Activated CD8-positive, alpha-beta memory T cell treated with anti-CD3 and anti-CD28 coated beads, Interleukin-2, amount 10 ng/mL, durations not matched to agents 7 days and 5 days (primary cell): ENCODE data around the gene TRMT61B. TPM values are rescaled to one million over a fixed set of nuclear protein-coding genes. Genes with fewer than 3 reads are reported as not detected.

Experiments used
- ATAC-seq: fragments of 150-1000 bp; cut with Tn5 transposase; one replicate; pipeline ENCODE4 v1.10.0; 2021; ENCODE audit warnings: moderate library complexity
- CTCF ChIA-PET: fragments of 350-600 bp; sonication (Branson Sonifier 250); formaldehyde crosslinking; loops from one replicate; lab custom pipeline; 2021; ENCODE audit warnings: antibody characterized with exemption; lab: Charles Lee
- DNase-seq: peaks from one replicate; pipeline ENCODE4 v3.0.0-alpha.2; 2020
- H3K27ac Mint-ChIP-seq: one replicate; pipeline ENCODE4 v1.8.0; 2021; ENCODE audit warnings: mild to moderate bottlenecking, mixed read lengths
- H3K27me3 Mint-ChIP-seq: one replicate; pipeline ENCODE4 v1.8.0; 2021; ENCODE audit warnings: mixed read lengths
- H3K36me3 Mint-ChIP-seq: one replicate; pipeline ENCODE4 v1.8.0; 2021; ENCODE audit warnings: mild to moderate bottlenecking, mixed read lengths
- H3K4me1 Mint-ChIP-seq: one replicate; pipeline ENCODE4 v1.8.0; 2021; ENCODE audit warnings: mixed read lengths
- H3K4me3 Mint-ChIP-seq: one replicate; pipeline ENCODE4 v1.8.0; 2021; ENCODE audit warnings: mild to moderate bottlenecking, moderate library complexity, mixed read lengths
- H3K9me3 Mint-ChIP-seq: one replicate; pipeline ENCODE4 v1.8.0; 2022; ENCODE audit warnings: low read depth, mixed read lengths
- total RNA-seq, 2 experiments: library from RNA; stranded (reverse); gene quantifications; one replicate each; pipeline ENCODE4 v1.2.3, GENCODE V29; 2021

The TRMT61B gene
- 10 to 100 TPM; 17.4 to 18.8 TPM for total RNA-seq

- CTCF ChIA-PET: interaction anchor here (0.6 to 1.9 kb wide), 9 partner anchors 10 to 303 kb away, joined by 3 to 11 read pairs (median 3); no protein-coding TSS in a partner anchor
- DNase-seq: peak; percentile 98
- Mint-ChIP-seq H3K4me1 (peaks cover 26% of the 10 kb centered on the region), H3K27ac (peak within 1 kb of the TSS; percentile 98), H3K4me3 (peak within 1 kb of the TSS; percentile 95), H3K36me3 (peaks cover 5% of the 10 kb centered on the region), H3K27me3 (peaks cover 7% of the 10 kb centered on the region), H3K9me3 (no peaks in the 10 kb centered on the region)
- ATAC-seq: peak; percentile 99
Observed at GRCh38 chr2:28870146-28870891, at the start of gene TRMT61B. TRMT61B (minus strand) TSS chr2:28870309; CDS start chr2:28870277, 32 bp downstream.

GRCh38 chr2:28915939-28916338 is 45.8 kb upstream of the TRMT61B start:
- Mint-ChIP-seq H3K4me3 (no peak overlapping the region), H3K27ac (no peak overlapping the region), H3K4me1 (peaks cover 7% of the 10 kb centered on the region), H3K27me3 (no peaks in the 10 kb centered on the region), H3K9me3 (no peaks in the 10 kb centered on the region), H3K36me3 (peaks cover 43% of the 10 kb centered on the region)
- CTCF ChIA-PET: interaction anchor here (1.3 kb wide), 1 partner anchor 13 kb away, joined by 3 read pairs; no protein-coding TSS in a partner anchor
- DNase-seq: no peak
- ATAC-seq: no peak

GRCh38 chr2:28909655-28910353 is 39.7 kb upstream of the TRMT61B start:
- no peaks in the 10 kb centered on the region for H3K9me3 Mint-ChIP-seq
- ATAC-seq (no peak), DNase-seq (no peak)
- CTCF ChIA-PET: interaction anchor here (0.8 to 2.0 kb wide), 6 partner anchors 8 to 316 kb away, joined by 3 to 7 read pairs (median 4); no protein-coding TSS in a partner anchor
- H3K36me3 Mint-ChIP-seq: peaks cover 55% of the 10 kb centered on the region
- H3K27me3 Mint-ChIP-seq: no peaks in the 10 kb centered on the region
- no peak overlapping the region for H3K4me3 Mint-ChIP-seq
- peaks cover 2% of the 10 kb centered on the region for H3K4me1 Mint-ChIP-seq
- H3K27ac Mint-ChIP-seq: no peak overlapping the region

- no peaks in the 10 kb centered on the region for H3K9me3 Mint-ChIP-seq
- CTCF ChIA-PET: interaction anchor here (2.0 kb wide), 1 partner anchor 12 kb away, joined by 7 read pairs; no protein-coding TSS in a partner anchor
- H3K4me3 Mint-ChIP-seq: no peak overlapping the region
- DNase-seq: no peak
- peaks cover 45% of the 10 kb centered on the region for H3K36me3 Mint-ChIP-seq
- peaks cover 3% of the 10 kb centered on the region for H3K4me1 Mint-ChIP-seq
- no peaks in the 10 kb centered on the region for H3K27me3 Mint-ChIP-seq
- no peak overlapping the region for H3K27ac Mint-ChIP-seq
- no peak for ATAC-seq
Observed at GRCh38 chr2:28908172-28908571, 38.1 kb upstream of the TRMT61B start.

GRCh38 chr2:28906821-28907220 is 36.7 kb upstream of the TRMT61B start:
- ATAC-seq (no peak), DNase-seq (no peak)
- no peak overlapping the region for H3K4me3 Mint-ChIP-seq
- H3K9me3 Mint-ChIP-seq: no peaks in the 10 kb centered on the region
- peaks cover 5% of the 10 kb centered on the region for H3K4me1 Mint-ChIP-seq
- no peaks in the 10 kb centered on the region for H3K27me3 Mint-ChIP-seq
- H3K27ac Mint-ChIP-seq: no peak overlapping the region
- CTCF ChIA-PET: no interaction called here
- H3K36me3 Mint-ChIP-seq: peaks cover 39% of the 10 kb centered on the region

GRCh38 chr2:28906376-28906775 is 36.3 kb upstream of the TRMT61B start:
- ATAC-seq (no peak), DNase-seq (no peak)
- peaks cover 38% of the 10 kb centered on the region for H3K36me3 Mint-ChIP-seq
- no peaks in the 10 kb centered on the region for H3K9me3 Mint-ChIP-seq
- peaks cover 7% of the 10 kb centered on the region for H3K4me1 Mint-ChIP-seq
- no peak overlapping the region for H3K27ac Mint-ChIP-seq
- H3K4me3 Mint-ChIP-seq: no peak overlapping the region
- no peaks in the 10 kb centered on the region for H3K27me3 Mint-ChIP-seq
- CTCF ChIA-PET: no interaction called here

GRCh38 chr2:28905533-28905932 is 35.4 kb upstream of the TRMT61B start:
- Mint-ChIP-seq H3K4me1 (peaks cover 13% of the 10 kb centered on the region), H3K9me3 (no peaks in the 10 kb centered on the region), H3K27me3 (no peaks in the 10 kb centered on the region), H3K27ac (no peak overlapping the region), H3K4me3 (no peak overlapping the region), H3K36me3 (peaks cover 37% of the 10 kb centered on the region)
- ATAC-seq (no peak), DNase-seq (no peak)
- CTCF ChIA-PET: interaction anchor here (0.9 to 1.5 kb wide), 2 partner anchors 85 to 1221 kb away, joined by 3 to 4 read pairs; no protein-coding TSS in a partner anchor

- H3K27ac Mint-ChIP-seq: peak overlapping the region; percentile 37
- ATAC-seq (no peak), DNase-seq (no peak)
- no peaks in the 10 kb centered on the region for H3K27me3 Mint-ChIP-seq
- CTCF ChIA-PET: interaction anchor here (0.9 to 1.5 kb wide), 2 partner anchors 84 to 1221 kb away, joined by 3 to 4 read pairs; no protein-coding TSS in a partner anchor
- no peak overlapping the region for H3K4me3 Mint-ChIP-seq
- H3K4me1 Mint-ChIP-seq: peaks cover 14% of the 10 kb centered on the region
- H3K36me3 Mint-ChIP-seq: peaks cover 33% of the 10 kb centered on the region
- H3K9me3 Mint-ChIP-seq: no peaks in the 10 kb centered on the region
Observed at GRCh38 chr2:28904802-28905457, 34.8 kb upstream of the TRMT61B start.

GRCh38 chr2:28904295-28904694 is 34.2 kb upstream of the TRMT61B start:
- no peaks in the 10 kb centered on the region for H3K27me3 Mint-ChIP-seq
- DNase-seq (no peak), ATAC-seq (no peak)
- H3K27ac Mint-ChIP-seq: no peak overlapping the region
- H3K36me3 Mint-ChIP-seq: peaks cover 28% of the 10 kb centered on the region
- peaks cover 20% of the 10 kb centered on the region for H3K4me1 Mint-ChIP-seq
- no peaks in the 10 kb centered on the region for H3K9me3 Mint-ChIP-seq
- no peak overlapping the region for H3K4me3 Mint-ChIP-seq
- CTCF ChIA-PET: interaction anchor here (1.5 kb wide), 1 partner anchor 84 kb away, joined by 3 read pairs; no protein-coding TSS in a partner anchor

- Mint-ChIP-seq H3K27ac (no peak overlapping the region), H3K36me3 (peaks cover 24% of the 10 kb centered on the region), H3K9me3 (no peaks in the 10 kb centered on the region), H3K4me1 (peaks cover 36% of the 10 kb centered on the region), H3K4me3 (no peak overlapping the region), H3K27me3 (no peaks in the 10 kb centered on the region)
- no peak for DNase-seq
- ATAC-seq: no peak
- CTCF ChIA-PET: no interaction called here
Observed at GRCh38 chr2:28902584-28902983, 32.5 kb upstream of the TRMT61B start.

- Mint-ChIP-seq H3K4me3 (no peak overlapping the region), H3K27ac (no peak overlapping the region), H3K36me3 (peaks cover 24% of the 10 kb centered on the region), H3K27me3 (no peaks in the 10 kb centered on the region), H3K9me3 (no peaks in the 10 kb centered on the region), H3K4me1 (peaks cover 43% of the 10 kb centered on the region)
- ATAC-seq (no peak), DNase-seq (no peak)
- CTCF ChIA-PET: interaction anchor here (0.7 to 1.0 kb wide), 2 partner anchors 9 to 81 kb away, joined by 3 read pairs; no protein-coding TSS in a partner anchor
Observed at GRCh38 chr2:28901841-28902240, 31.7 kb upstream of the TRMT61B start.

GRCh38 chr2:28901202-28901601 is 31.1 kb upstream of the TRMT61B start:
- Mint-ChIP-seq H3K27ac (no peak overlapping the region), H3K9me3 (no peaks in the 10 kb centered on the region), H3K4me1 (peaks cover 49% of the 10 kb centered on the region), H3K36me3 (peaks cover 19% of the 10 kb centered on the region), H3K4me3 (no peak overlapping the region), H3K27me3 (no peaks in the 10 kb centered on the region)
- DNase-seq (no peak), ATAC-seq (no peak)
- CTCF ChIA-PET: interaction anchor here (1.0 kb wide), 1 partner anchor 9 kb away, joined by 3 read pairs; no protein-coding TSS in a partner anchor

GRCh38 chr2:28898048-28898447 is 27.9 kb upstream of the TRMT61B start:
- H3K9me3 Mint-ChIP-seq: no peaks in the 10 kb centered on the region
- H3K36me3 Mint-ChIP-seq: peaks cover 11% of the 10 kb centered on the region
- H3K4me3 Mint-ChIP-seq: peak overlapping the region; percentile 48
- H3K27me3 Mint-ChIP-seq: no peaks in the 10 kb centered on the region
- no peak for DNase-seq
- H3K27ac Mint-ChIP-seq: peak overlapping the region; percentile 88
- ATAC-seq: no peak
- peaks cover 54% of the 10 kb centered on the region for H3K4me1 Mint-ChIP-seq
- CTCF ChIA-PET: no interaction called here
